Vagina (tissue), 2 donors: ENCODE results near the gene LHX1. TPM values are rescaled to one million over a fixed set of nuclear protein-coding genes. Genes with fewer than 3 reads are reported as not detected.

ENCODE experiments used
- DNase-seq, 2 donors: peaks; one replicate each; pipeline ENCODE4 v3.0.0-alpha.2; 2017; ENCODE audit errors: extremely low spot score in 2 of 2
- H3K27ac ChIP-seq: fragments of 200-600 bp; sonication (generic); one replicate; pipeline ENCODE4 v1.5.1; 2019
- H3K27me3 ChIP-seq: fragments of 200-600 bp; sonication (generic); one replicate; pipeline ENCODE4 v1.5.1; 2019
- H3K36me3 ChIP-seq, 2 donors: fragments of 200-600 bp; sonication (generic); one replicate each; pipeline ENCODE4 v1.5.1; 2017 to 2019
- H3K4me1 ChIP-seq: fragments of 200-600 bp; sonication (generic); one replicate; pipeline ENCODE4 v1.5.1; 2019
- H3K4me3 ChIP-seq, 2 donors: fragments of 200-600 bp; sonication (generic); 1 replicate in 1 of 2; 2 replicates in 1 of 2; pipeline ENCODE4 v1.5.1; 2016 to 2019
- H3K9me3 ChIP-seq: fragments of 200-600 bp; sonication (generic); one replicate; pipeline ENCODE4 v1.5.1; 2019
- POLR2A ChIP-seq, 2 donors: fragments of 450-650 bp; IDR thresholded peaks; one replicate each; pipeline ENCODE4 v1.6.1; 2017; ENCODE audit warnings: antibody characterized with exemption in 2 of 2, mild to moderate bottlenecking in 2 of 2, moderate library complexity in 2 of 2
- POLR2AphosphoS5 ChIP-seq, 2 donors: sonication (generic); formaldehyde crosslinking; IDR thresholded peaks; one replicate each; pipeline ENCODE4 v1.9.0; 2017; ENCODE audit warnings: antibody characterized with exemption in 2 of 2, mild to moderate bottlenecking in 2 of 2, low read depth in 1 of 2; ENCODE audit not compliant: insufficient read depth in 1 of 2
- intact Hi-C: fragments of 100-400 bp; cut with DNase I; formaldehyde crosslinking; loops from one replicate; pipeline ENCODE4 v1.15.1; 2023
- total RNA-seq: library from RNA; depleted of rRNA; stranded (reverse); fragments of >200 nt; gene quantifications from one replicate; pipeline ENCODE4 v1.2.3, GENCODE V29; 2016
- TF ChIP-seq, protein P1 (sequence below), 3 experiments: fragments of 450-650 bp in 2 of 3; fragments of 200-600 bp in 1 of 3; sonication (generic) in 1 of 3; IDR thresholded peaks; one replicate each; pipeline ENCODE4 v1.5.1; 2017 to 2019; ENCODE audit warnings: antibody characterized with exemption in 3 of 3, mild to moderate bottlenecking in 2 of 3, moderate library complexity in 2 of 3

The LHX1 gene
- total RNA-seq, 1 donor from 2014 or later = not detected

DNA sequence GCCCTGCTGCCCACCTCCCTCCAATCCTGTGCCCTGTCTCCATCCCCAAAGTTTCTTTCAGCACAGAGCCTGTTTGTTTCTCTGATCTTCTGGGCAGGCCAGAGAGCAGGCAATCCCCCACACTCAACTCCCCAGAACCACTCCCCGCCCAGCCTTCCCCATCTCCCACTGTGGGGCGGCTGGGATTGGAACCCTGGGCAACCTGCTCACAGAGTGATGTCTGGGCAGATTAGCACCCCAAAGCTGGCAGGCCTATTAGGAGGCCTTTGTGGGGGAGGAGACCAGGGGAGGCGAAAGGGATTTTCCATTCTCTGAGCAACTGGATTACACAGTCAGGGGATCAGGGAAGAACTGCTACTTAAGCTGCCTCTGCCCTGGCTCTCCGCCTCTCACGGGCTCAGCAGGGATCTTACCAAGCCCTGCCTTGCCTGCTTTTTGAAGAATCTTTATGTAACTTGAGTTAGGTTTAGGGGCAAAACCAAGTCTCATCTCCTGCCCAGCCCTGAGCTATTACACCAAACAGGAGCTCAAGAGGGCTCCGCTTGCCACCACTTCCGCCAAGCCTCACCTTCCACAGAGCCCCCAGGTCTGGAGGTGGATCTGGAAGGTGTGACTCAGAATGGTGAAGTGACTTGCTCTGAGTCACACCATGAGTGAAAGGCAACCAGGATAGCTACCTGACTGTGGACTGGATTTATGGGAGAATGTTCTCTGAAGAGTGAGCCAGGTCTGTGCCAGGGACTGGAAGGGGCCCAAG, 16.0 kb upstream of the LHX1 start:
- no peaks in the 10 kb centered on the region for H3K36me3 ChIP-seq
- no peak overlapping the region for H3K27ac ChIP-seq
- no peak for DNase-seq
- no peaks in the 10 kb centered on the region for H3K27me3 ChIP-seq
- intact Hi-C loops = no loop called here
- TF ChIP-seq, protein P1, sequence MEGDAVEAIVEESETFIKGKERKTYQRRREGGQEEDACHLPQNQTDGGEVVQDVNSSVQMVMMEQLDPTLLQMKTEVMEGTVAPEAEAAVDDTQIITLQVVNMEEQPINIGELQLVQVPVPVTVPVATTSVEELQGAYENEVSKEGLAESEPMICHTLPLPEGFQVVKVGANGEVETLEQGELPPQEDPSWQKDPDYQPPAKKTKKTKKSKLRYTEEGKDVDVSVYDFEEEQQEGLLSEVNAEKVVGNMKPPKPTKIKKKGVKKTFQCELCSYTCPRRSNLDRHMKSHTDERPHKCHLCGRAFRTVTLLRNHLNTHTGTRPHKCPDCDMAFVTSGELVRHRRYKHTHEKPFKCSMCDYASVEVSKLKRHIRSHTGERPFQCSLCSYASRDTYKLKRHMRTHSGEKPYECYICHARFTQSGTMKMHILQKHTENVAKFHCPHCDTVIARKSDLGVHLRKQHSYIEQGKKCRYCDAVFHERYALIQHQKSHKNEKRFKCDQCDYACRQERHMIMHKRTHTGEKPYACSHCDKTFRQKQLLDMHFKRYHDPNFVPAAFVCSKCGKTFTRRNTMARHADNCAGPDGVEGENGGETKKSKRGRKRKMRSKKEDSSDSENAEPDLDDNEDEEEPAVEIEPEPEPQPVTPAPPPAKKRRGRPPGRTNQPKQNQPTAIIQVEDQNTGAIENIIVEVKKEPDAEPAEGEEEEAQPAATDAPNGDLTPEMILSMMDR (IDR thresholded peaks at IDR 0.05) = no peak
- peak in 1 of 2 donors; percentile 28 for TF ChIP-seq POLR2AphosphoS5 (IDR thresholded peaks at IDR 0.05; ENCODE audit: insufficient read depth in 1 of 2, low read depth in 1 of 2)
- TF ChIP-seq POLR2A (IDR thresholded peaks at IDR 0.05) = no peak
- H3K4me1 ChIP-seq = no peaks in the 10 kb centered on the region
- H3K4me3 ChIP-seq = no peak overlapping the region
- H3K9me3 ChIP-seq = no peaks in the 10 kb centered on the region

DNA sequence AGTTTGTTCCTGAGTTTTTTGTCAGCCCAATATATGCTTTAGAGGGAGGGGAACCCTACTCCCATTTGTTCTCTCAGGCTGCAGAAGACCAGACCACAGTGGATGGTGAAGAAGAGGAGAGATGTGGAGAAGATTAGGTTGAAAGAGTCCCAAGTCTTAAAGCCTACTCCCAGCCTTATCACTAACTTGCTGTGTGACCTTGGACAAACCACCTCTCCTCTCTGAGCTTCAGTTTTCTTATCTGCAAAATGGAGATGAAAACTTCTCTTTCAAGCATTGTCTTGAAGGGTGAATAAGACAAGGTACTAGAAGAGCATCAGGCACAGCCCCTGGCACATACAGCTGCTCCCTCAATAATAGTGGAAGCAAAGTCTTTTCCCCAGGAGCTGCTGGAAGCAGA, 15.1 kb upstream of the LHX1 start:
- Histone ChIP-seq H3K36me3 (no peaks in the 10 kb centered on the region), H3K9me3 (no peaks in the 10 kb centered on the region), H3K27ac (no peak overlapping the region), H3K4me3 (no peak overlapping the region), H3K27me3 (no peaks in the 10 kb centered on the region), H3K4me1 (no peaks in the 10 kb centered on the region)
- intact Hi-C loops = no loop called here
- DNase-seq = no peak
- TF ChIP-seq POLR2AphosphoS5 (IDR thresholded peaks at IDR 0.05; ENCODE audit: insufficient read depth in 1 of 2, low read depth in 1 of 2) (no peak), POLR2A (IDR thresholded peaks at IDR 0.05) (no peak)
- TF ChIP-seq, protein P1 (IDR thresholded peaks at IDR 0.05) = no peak

DNA sequence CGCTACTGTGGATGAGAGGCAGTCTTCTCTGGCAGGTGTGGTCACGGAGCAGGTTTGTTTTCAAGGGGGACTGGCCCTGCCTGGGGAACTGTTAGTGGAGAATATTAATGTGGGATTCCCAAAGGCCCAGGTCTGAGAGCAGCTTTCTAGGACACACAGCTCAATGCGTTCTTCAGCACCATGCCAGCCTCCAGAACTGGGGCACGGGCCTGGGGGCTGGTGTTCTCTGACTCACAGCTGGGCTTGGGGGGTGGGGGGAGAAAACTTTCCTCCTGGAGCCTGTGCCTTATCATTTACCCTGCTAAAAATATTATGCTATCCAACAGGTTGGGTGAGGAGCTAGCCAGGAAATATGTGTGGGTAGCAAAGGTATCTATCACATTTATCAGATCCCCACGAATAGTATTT, 13.5 kb upstream of the LHX1 start:
- TF ChIP-seq, protein P1 (IDR thresholded peaks at IDR 0.05) = no peak
- TF ChIP-seq POLR2A (IDR thresholded peaks at IDR 0.05) = no peak
- TF ChIP-seq POLR2AphosphoS5 (IDR thresholded peaks at IDR 0.05; ENCODE audit: insufficient read depth in 1 of 2, low read depth in 1 of 2) = no peak
- Histone ChIP-seq H3K36me3 (no peaks in the 10 kb centered on the region), H3K4me1 (no peaks in the 10 kb centered on the region), H3K4me3 (no peak overlapping the region), H3K27me3 (peaks cover 3% of the 10 kb centered on the region), H3K27ac (no peak overlapping the region), H3K9me3 (no peaks in the 10 kb centered on the region)
- intact Hi-C loops = no loop called here
- no peak for DNase-seq

DNA sequence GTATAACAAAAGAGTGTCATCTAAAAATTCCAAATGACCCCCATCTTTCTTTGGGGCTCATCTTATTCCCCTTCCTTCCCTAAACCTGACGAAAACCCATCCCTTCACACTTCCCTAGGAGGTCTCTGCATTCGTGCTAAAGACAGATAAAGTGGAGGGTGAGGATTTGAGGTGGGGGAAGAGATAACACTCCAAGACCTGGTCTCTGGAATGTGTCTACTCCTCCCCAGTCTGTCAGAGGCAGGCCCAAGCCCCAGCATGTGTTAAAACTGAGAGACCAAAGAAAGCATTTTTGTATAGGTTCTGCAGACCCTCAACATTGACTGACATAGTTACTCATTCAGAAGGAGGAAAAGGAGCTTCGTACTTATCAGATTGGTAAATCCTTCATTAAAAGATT, 11.0 kb upstream of the LHX1 start:
- TF ChIP-seq, protein P1 (IDR thresholded peaks at IDR 0.05) = no peak
- TF ChIP-seq POLR2A (IDR thresholded peaks at IDR 0.05) (no peak), POLR2AphosphoS5 (IDR thresholded peaks at IDR 0.05; ENCODE audit: insufficient read depth in 1 of 2, low read depth in 1 of 2) (no peak)
- intact Hi-C loops = no loop called here
- Histone ChIP-seq H3K27ac (no peak overlapping the region), H3K4me1 (no peaks in the 10 kb centered on the region), H3K36me3 (no peaks in the 10 kb centered on the region), H3K27me3 (peaks cover 9% of the 10 kb centered on the region), H3K9me3 (no peaks in the 10 kb centered on the region), H3K4me3 (no peak overlapping the region)
- no peak for DNase-seq

DNA sequence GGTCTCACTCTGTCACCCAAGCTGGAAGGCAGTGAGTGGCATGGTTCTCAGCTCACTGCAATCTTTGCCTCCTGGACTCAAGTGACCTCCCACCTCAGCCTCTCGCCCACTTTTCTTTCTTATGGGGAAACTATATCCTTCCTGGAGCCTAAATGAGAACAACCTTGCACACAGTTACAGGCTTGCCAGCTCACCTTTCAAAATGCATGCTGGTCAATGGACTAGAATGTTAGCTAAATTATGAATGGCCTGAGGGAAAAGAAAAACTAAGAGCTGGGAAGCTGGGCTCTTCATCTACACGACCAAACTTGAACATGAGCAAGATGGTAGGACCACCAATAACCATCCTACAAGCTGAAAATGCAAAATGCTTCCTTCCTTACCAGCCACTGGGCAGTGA, 10.6 kb upstream of the LHX1 start:
- Histone ChIP-seq H3K4me1 (peaks cover under 1% of the 10 kb centered on the region), H3K27me3 (peaks cover 13% of the 10 kb centered on the region), H3K27ac (no peak overlapping the region), H3K36me3 (no peaks in the 10 kb centered on the region), H3K4me3 (no peak overlapping the region), H3K9me3 (no peaks in the 10 kb centered on the region)
- TF ChIP-seq POLR2A (IDR thresholded peaks at IDR 0.05) (no peak), POLR2AphosphoS5 (IDR thresholded peaks at IDR 0.05; ENCODE audit: insufficient read depth in 1 of 2, low read depth in 1 of 2) (no peak)
- TF ChIP-seq, protein P1 (IDR thresholded peaks at IDR 0.05) = no peak
- intact Hi-C loops = no loop called here
- DNase-seq = no peak
